ENCODE results near the gene CROCC. TPM values are rescaled to one million over a fixed set of nuclear protein-coding genes. Genes with fewer than 3 reads are reported as not detected.
A peak's percentile ranks its signal among the peaks of the same experiment; 100 is the strongest.
"Not testable (repeated sequence)": the region's sequence is repeated elsewhere in the genome, so short reads cannot be mapped to it uniquely, and the experiment has no call there.

Gene CROCC
- polyA plus RNA-seq, 2 of the 4 experiments (the other 2 are of a cell fraction), result 4.4 to 10.6 TPM

GRCh38 chr1:16907870-16908758 is 13.6 kb upstream of the CROCC start:
- TF ChIP-seq ZC3H11A (IDR thresholded peaks at IDR 0.05), result no peak
- TF ChIP-seq KDM5A (IDR thresholded peaks at IDR 0.05), result no peak
- TF ChIP-seq POLR2A (IDR thresholded peaks at IDR 0.05; ENCODE audit: low read length), result no peak
- no peak for TF ChIP-seq MAX (IDR thresholded peaks at IDR 0.05)
- no peak for TF ChIP-seq RAD21 (conservative IDR thresholded peaks at IDR 0.05 in 1 of 2, IDR thresholded peaks at IDR 0.05 in 1 of 2)
- TF ChIP-seq BHLHE40 (IDR thresholded peaks at IDR 0.05; ENCODE audit: low read depth, low read length), result no peak
- TF ChIP-seq MAZ (IDR thresholded peaks at IDR 0.05; ENCODE audit: borderline replicate concordance, low read depth, low read length), result no peak
- TF ChIP-seq FOXS1 (CRISPR knock-in tag; IDR thresholded peaks at IDR 0.05), result no peak
- TF ChIP-seq HMGXB4 (CRISPR knock-in tag; IDR thresholded peaks at IDR 0.05; ENCODE audit: borderline replicate concordance), result no peak
- TF ChIP-seq RNF2 (IDR thresholded peaks at IDR 0.05; ENCODE audit: borderline replicate concordance, low read depth), result no peak
- ChIA-PET CTCF (interaction anchor here (0.6 to 0.7 kb wide), 3 partner anchors 25 to 53 kb away, joined by 3 read pairs; no protein-coding TSS in a partner anchor), POLR2A (no interaction called here)
- ATAC-seq (no peak), FAIRE-seq (no peak), DNase-seq (ENCODE audit: low read depth in 1 of 2, low spot score in 1 of 2) (no peak)
- Histone ChIP-seq H3K4me3 (no peak overlapping the region), H3K4me2 (no peak overlapping the region), H3K4me1 (peaks cover 6% of the 10 kb centered on the region; the same call in 2 of the 3 replicates), H3K27ac (no peak overlapping the region), H3K9me3 (peaks cover 12% of the 10 kb centered on the region; the same call in 1 of the 3 replicates)
- WGBS (ENCODE audit: missing lambda C conversion rate), result 73% methylated on average over 14 of the region's 15 CpGs

GRCh38 chr1:16911851-16912721 is 9.6 kb upstream of the CROCC start:
- peak; percentile 46 for TF ChIP-seq ZFP36 (IDR thresholded peaks at IDR 0.05; ENCODE audit: borderline replicate concordance, partially characterized antibody)
- H3K4me2 ChIP-seq; H3K4me3 ChIP-seq; H3K9me3 ChIP-seq; H3K27ac ChIP-seq; ATAC-seq; FAIRE-seq; CTCF ChIA-PET; DNase-seq (ENCODE audit: low read depth in 1 of 2, low spot score in 1 of 2); H3K4me1 ChIP-seq; POLR2A ChIA-PET: not testable (repeated sequence)
- 90% methylated on average over 8 of the region's 8 CpGs for WGBS (ENCODE audit: missing lambda C conversion rate)

- H3K4me2 ChIP-seq; CTCF ChIA-PET; H3K27ac ChIP-seq; H3K4me3 ChIP-seq; H3K9me3 ChIP-seq; POLR2A ChIA-PET; ATAC-seq; FAIRE-seq; H3K4me1 ChIP-seq; DNase-seq (ENCODE audit: low read depth in 1 of 2, low spot score in 1 of 2): not testable (repeated sequence)
- 89% methylated on average over 8 of the region's 8 CpGs for WGBS (ENCODE audit: missing lambda C conversion rate)
Measured at GRCh38 chr1:16912742-16913141, 9.0 kb upstream of the CROCC start.

- H3K27ac ChIP-seq, result peak overlapping the region; percentile 72 to 79
Measured at GRCh38 chr1:16913181-16913832, 8.4 kb upstream of the CROCC start.

More at GRCh38 chr1:16913181-16913832, 8.4 kb upstream of the CROCC start:
- no peak for TF ChIP-seq HMGXB4 (CRISPR knock-in tag; IDR thresholded peaks at IDR 0.05; ENCODE audit: borderline replicate concordance)
- TF ChIP-seq CBX8 (IDR thresholded peaks at IDR 0.05), result no peak
- no peak for TF ChIP-seq HEYL (CRISPR knock-in tag; IDR thresholded peaks at IDR 0.05)
- 0 out of 2 replicates have a peak, but pooled peaks have one; percentile 26 for TF ChIP-seq HOXB5 (CRISPR knock-in tag; IDR thresholded peaks at IDR 0.05)
- TF ChIP-seq NR3C1 (IDR thresholded peaks at IDR 0.05), result no peak
- TF ChIP-seq RAD21 (conservative IDR thresholded peaks at IDR 0.05 in 1 of 2, IDR thresholded peaks at IDR 0.05 in 1 of 2), result no peak
- no peak for TF ChIP-seq ESRRA (IDR thresholded peaks at IDR 0.05; ENCODE audit: borderline replicate concordance, low read length)
- TF ChIP-seq POLR2A (IDR thresholded peaks at IDR 0.05; ENCODE audit: low read length), result peak; percentile 31; the same call in 1 of the 2 replicates
- TF ChIP-seq ZNF302 (CRISPR knock-in tag; IDR thresholded peaks at IDR 0.05), result no peak
- no peak for TF ChIP-seq HOXA7 (CRISPR knock-in tag; IDR thresholded peaks at IDR 0.05)
- Histone ChIP-seq H3K9me3 (no peaks in the 10 kb centered on the region), H3K4me2 (peak overlapping the region; percentile 90), H3K4me3 (peak overlapping the region; percentile 51), H3K4me1 (peaks cover 10% of the 10 kb centered on the region; the same call in 2 of the 3 replicates)
- 54% methylated on average over 31 of the region's 36 CpGs for WGBS (ENCODE audit: missing lambda C conversion rate)
- ChIA-PET POLR2A (no interaction called here), CTCF (no interaction called here)
- no peak for DNase-seq (ENCODE audit: low read depth in 1 of 2, low spot score in 1 of 2)
- no peak for FAIRE-seq
- no peak for ATAC-seq
